HEK293 (cell line): ENCODE data around the gene SPTLC1.

Experiments
- CTCF ChIA-PET: fragments of 350-600 bp; formaldehyde crosslinking; extraction: SDS; loops from one replicate; lab custom pipeline; 2021; ENCODE audit warnings: antibody characterized with exemption; lab: Yijun Ruan, JAX
- POLR2A ChIA-PET: fragments of 300-600 bp; formaldehyde crosslinking; extraction: SDS; loops from one replicate; lab custom pipeline; 2020; ENCODE audit warnings: antibody characterized with exemption, inconsistent platforms; lab: Yijun Ruan, JAX
- H3K27ac ChIP-seq: fragments of 200-500 bp; sonication (Bioruptor generic); 2 replicates; pipeline ENCODE4 v1.5.1; 2014; ENCODE audit warnings: low read depth, low read length, control low read depth, inconsistent platforms; ENCODE audit errors: extremely low read depth
- H3K36me3 ChIP-seq, 2 experiments: fragments of 200-500 bp in 1 of 2; sonication (Bioruptor generic) in 1 of 2; 1 replicate in 1 of 2; 2 replicates in 1 of 2; pipeline ENCODE4 v1.5.1; 2014 to 2017; ENCODE audit warnings: inconsistent platforms in 2 of 2, low read length in 2 of 2; ENCODE audit not compliant: control insufficient read depth in 2 of 2, insufficient read depth in 1 of 2
- H3K4me1 ChIP-seq: fragments of 200-500 bp; sonication (Bioruptor generic); 2 replicates; pipeline ENCODE4 v1.5.1; 2014; ENCODE audit warnings: mild to moderate bottlenecking, low read length, inconsistent platforms; ENCODE audit not compliant: control insufficient read depth, insufficient read depth
- H3K4me3 ChIP-seq: 2 replicates; pipeline ENCODE4 v1.5.1; 2011; ENCODE audit warnings: low read depth, mild to moderate bottlenecking, control low read depth, low read length, moderate library complexity
- H3K9me3 ChIP-seq: fragments of 200-500 bp; sonication (Bioruptor generic); 2 replicates; pipeline ENCODE4 v1.5.1; 2014; ENCODE audit warnings: low read depth, low read length, inconsistent platforms; ENCODE audit not compliant: control insufficient read depth, insufficient read depth
- GLIS1 ChIP-seq: fragments of 450-650 bp; formaldehyde crosslinking; IDR thresholded peaks from 2 replicates; pipeline ENCODE4 v1.5.1; 2016; ENCODE audit warnings: missing biosample characterization, missing genetic modification characterization
- KLF16 ChIP-seq: fragments of 450-650 bp; formaldehyde crosslinking; IDR thresholded peaks from 2 replicates; pipeline ENCODE4 v1.5.1; 2017; ENCODE audit warnings: missing biosample characterization, missing genetic modification characterization
- MEIS1 ChIP-seq: sonication (generic); formaldehyde crosslinking; IDR thresholded peaks from 2 replicates; pipeline ENCODE4 v1.8.1; 2022; ENCODE audit warnings: missing genetic modification reagents, mild to moderate bottlenecking, borderline replicate concordance
- TRIM28 ChIP-seq: IDR thresholded peaks from 2 replicates; pipeline ENCODE4 v1.6.1; 2011; ENCODE audit warnings: low read length, control low read depth, borderline replicate concordance
- ZNF157 ChIP-seq: fragments of 450-650 bp; formaldehyde crosslinking; IDR thresholded peaks from 2 replicates; pipeline ENCODE4 v1.5.1; 2016; ENCODE audit warnings: missing biosample characterization, missing genetic modification characterization
- ZNF175 ChIP-seq: fragments of 450-650 bp; formaldehyde crosslinking; IDR thresholded peaks from 2 replicates; pipeline ENCODE4 v1.5.1; 2016; ENCODE audit warnings: missing biosample characterization, missing genetic modification characterization
- ZNF302 ChIP-seq: fragments of 450-650 bp; formaldehyde crosslinking; IDR thresholded peaks from 2 replicates; pipeline ENCODE4 v1.5.1; 2016; ENCODE audit warnings: missing biosample characterization, missing genetic modification characterization, low read depth
- ZNF354C ChIP-seq: fragments of 450-650 bp; formaldehyde crosslinking; IDR thresholded peaks from 2 replicates; pipeline ENCODE4 v1.5.1; 2016; ENCODE audit warnings: missing biosample characterization, missing genetic modification characterization, low read depth, borderline replicate concordance
- ZNF426 ChIP-seq: fragments of 450-650 bp; formaldehyde crosslinking; IDR thresholded peaks from 2 replicates; pipeline ENCODE4 v1.5.1; 2017; ENCODE audit warnings: missing biosample characterization, missing genetic modification characterization, mild to moderate bottlenecking, inconsistent platforms, moderate library complexity
- ZNF571 ChIP-seq: fragments of 450-650 bp; formaldehyde crosslinking; IDR thresholded peaks from 2 replicates; pipeline ENCODE4 v1.5.0; 2017; ENCODE audit warnings: missing biosample characterization, missing genetic modification characterization
- ZNF830 ChIP-seq: fragments of 450-650 bp; IDR thresholded peaks from 2 replicates; pipeline ENCODE4 v1.5.0; 2018; ENCODE audit warnings: missing biosample characterization, missing genetic modification characterization, low read depth, mild to moderate bottlenecking, moderate library complexity
- TF ChIP-seq, protein P1 (sequence below): fragments of 450-650 bp; formaldehyde crosslinking; IDR thresholded peaks from 2 replicates; pipeline ENCODE4 v1.5.1; 2016; ENCODE audit warnings: missing biosample characterization, missing genetic modification characterization
- TF ChIP-seq, protein P2 (sequence below): fragments of 450-650 bp; formaldehyde crosslinking; IDR thresholded peaks from 2 replicates; pipeline ENCODE4 v1.5.1; 2016; ENCODE audit warnings: missing biosample characterization, missing genetic modification characterization
- TF ChIP-seq, protein P3 (sequence below): fragments of 450-650 bp; formaldehyde crosslinking; IDR thresholded peaks from 2 replicates; pipeline ENCODE4 v1.5.1; 2016; ENCODE audit warnings: missing biosample characterization, missing genetic modification characterization
- TF ChIP-seq, protein P4 (sequence below): fragments of 450-650 bp; IDR thresholded peaks from 2 replicates; pipeline ENCODE4 v1.5.1; 2018; ENCODE audit warnings: missing biosample characterization, mild to moderate bottlenecking, missing genetic modification characterization
- TF ChIP-seq, protein P5 (sequence below): fragments of 450-650 bp; formaldehyde crosslinking; IDR thresholded peaks from 2 replicates; pipeline ENCODE4 v1.5.1; 2016; ENCODE audit warnings: missing biosample characterization, missing genetic modification characterization
- TF ChIP-seq, protein P6 (sequence below): fragments of 450-650 bp; formaldehyde crosslinking; IDR thresholded peaks from 2 replicates; pipeline ENCODE4; 2016; ENCODE audit warnings: missing biosample characterization, missing genetic modification characterization
- TF ChIP-seq, protein P7 (sequence below): fragments of 450-650 bp; formaldehyde crosslinking; IDR thresholded peaks from 2 replicates; pipeline ENCODE4 v1.5.1; 2016; ENCODE audit warnings: missing biosample characterization, missing genetic modification characterization

The SPTLC1 gene

DNA sequence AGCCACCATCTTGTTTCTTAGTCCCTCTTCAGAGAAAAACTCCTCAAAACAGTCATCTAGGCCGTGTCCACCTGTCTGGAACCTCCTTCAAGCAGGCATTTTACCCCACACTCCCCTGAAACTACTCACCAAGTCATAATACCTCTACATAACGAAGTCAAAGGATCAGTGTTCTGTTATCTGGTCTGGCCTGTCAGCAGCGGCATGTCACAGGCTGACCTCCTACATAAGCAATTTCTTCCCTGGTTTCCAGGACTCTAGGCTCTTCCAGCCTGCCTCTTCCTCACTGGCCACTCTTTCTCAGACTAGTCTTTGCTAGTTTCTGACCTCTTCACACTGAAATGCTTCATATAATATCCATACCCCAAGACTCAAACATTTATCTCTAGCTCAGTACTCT is 72.2 kb downstream of the SPTLC1 start:
- Histone ChIP-seq H3K36me3 (peaks cover 0 to 70% of the 10 kb centered on the region in 2 experiments; a peak in 1 of 3 replicates), H3K4me3 (no peak overlapping the region), H3K27ac (no peak overlapping the region), H3K4me1 (no peaks in the 10 kb centered on the region), H3K9me3 (no peaks in the 10 kb centered on the region)
- TF ChIP-seq, protein P1, sequence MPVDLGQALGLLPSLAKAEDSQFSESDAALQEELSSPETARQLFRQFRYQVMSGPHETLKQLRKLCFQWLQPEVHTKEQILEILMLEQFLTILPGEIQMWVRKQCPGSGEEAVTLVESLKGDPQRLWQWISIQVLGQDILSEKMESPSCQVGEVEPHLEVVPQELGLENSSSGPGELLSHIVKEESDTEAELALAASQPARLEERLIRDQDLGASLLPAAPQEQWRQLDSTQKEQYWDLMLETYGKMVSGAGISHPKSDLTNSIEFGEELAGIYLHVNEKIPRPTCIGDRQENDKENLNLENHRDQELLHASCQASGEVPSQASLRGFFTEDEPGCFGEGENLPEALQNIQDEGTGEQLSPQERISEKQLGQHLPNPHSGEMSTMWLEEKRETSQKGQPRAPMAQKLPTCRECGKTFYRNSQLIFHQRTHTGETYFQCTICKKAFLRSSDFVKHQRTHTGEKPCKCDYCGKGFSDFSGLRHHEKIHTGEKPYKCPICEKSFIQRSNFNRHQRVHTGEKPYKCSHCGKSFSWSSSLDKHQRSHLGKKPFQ (tag by site-specific recombination) = no peak
- TF ChIP-seq, protein P2, sequence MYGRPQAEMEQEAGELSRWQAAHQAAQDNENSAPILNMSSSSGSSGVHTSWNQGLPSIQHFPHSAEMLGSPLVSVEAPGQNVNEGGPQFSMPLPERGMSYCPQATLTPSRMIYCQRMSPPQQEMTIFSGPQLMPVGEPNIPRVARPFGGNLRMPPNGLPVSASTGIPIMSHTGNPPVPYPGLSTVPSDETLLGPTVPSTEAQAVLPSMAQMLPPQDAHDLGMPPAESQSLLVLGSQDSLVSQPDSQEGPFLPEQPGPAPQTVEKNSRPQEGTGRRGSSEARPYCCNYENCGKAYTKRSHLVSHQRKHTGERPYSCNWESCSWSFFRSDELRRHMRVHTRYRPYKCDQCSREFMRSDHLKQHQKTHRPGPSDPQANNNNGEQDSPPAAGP = no peak
- TF ChIP-seq, protein P3, sequence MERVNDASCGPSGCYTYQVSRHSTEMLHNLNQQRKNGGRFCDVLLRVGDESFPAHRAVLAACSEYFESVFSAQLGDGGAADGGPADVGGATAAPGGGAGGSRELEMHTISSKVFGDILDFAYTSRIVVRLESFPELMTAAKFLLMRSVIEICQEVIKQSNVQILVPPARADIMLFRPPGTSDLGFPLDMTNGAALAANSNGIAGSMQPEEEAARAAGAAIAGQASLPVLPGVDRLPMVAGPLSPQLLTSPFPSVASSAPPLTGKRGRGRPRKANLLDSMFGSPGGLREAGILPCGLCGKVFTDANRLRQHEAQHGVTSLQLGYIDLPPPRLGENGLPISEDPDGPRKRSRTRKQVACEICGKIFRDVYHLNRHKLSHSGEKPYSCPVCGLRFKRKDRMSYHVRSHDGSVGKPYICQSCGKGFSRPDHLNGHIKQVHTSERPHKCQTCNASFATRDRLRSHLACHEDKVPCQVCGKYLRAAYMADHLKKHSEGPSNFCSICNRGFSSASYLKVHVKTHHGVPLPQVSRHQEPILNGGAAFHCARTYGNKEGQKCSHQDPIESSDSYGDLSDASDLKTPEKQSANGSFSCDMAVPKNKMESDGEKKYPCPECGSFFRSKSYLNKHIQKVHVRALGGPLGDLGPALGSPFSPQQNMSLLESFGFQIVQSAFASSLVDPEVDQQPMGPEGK (tag by site-specific recombination) = no peak
- TF ChIP-seq ZNF426 (tag by site-specific recombination) = no peak
- TF ChIP-seq, protein P4, sequence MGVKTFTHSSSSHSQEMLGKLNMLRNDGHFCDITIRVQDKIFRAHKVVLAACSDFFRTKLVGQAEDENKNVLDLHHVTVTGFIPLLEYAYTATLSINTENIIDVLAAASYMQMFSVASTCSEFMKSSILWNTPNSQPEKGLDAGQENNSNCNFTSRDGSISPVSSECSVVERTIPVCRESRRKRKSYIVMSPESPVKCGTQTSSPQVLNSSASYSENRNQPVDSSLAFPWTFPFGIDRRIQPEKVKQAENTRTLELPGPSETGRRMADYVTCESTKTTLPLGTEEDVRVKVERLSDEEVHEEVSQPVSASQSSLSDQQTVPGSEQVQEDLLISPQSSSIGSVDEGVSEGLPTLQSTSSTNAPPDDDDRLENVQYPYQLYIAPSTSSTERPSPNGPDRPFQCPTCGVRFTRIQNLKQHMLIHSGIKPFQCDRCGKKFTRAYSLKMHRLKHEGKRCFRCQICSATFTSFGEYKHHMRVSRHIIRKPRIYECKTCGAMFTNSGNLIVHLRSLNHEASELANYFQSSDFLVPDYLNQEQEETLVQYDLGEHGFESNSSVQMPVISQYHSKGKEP (tag by site-specific recombination) = no peak
- TF ChIP-seq ZNF571 (tag by site-specific recombination) = no peak
- TF ChIP-seq ZNF830 (tag by site-specific recombination) = no peak
- ChIA-PET POLR2A (no interaction called here), CTCF (no interaction called here)

DNA sequence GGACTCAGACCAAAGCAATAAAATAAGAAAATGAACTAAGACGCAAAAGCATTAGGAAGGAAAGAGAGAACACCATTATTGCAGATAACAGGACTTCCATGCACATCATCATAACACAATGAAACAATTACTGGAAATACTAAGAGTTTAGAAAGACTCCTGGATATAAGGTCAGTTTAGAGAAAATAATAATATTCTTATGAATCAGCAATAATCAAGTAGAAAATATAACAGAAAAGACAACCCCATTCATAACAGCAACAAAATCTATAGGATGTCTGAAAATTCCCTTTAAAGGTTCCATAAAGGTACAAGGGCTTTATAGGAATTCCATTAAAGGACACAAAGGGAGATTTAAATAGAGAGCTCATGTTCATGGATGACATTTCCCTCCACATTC is 73.0 kb downstream of the SPTLC1 start:
- TF ChIP-seq KLF16 (tag by site-specific recombination) (no peak), ZNF157 (no peak), TRIM28 (no peak), ZNF354C (tag by site-specific recombination) (no peak), MEIS1 (CRISPR knock-in tag) (no peak), GLIS1 (tag by site-specific recombination) (no peak), ZNF302 (no peak), ZNF175 (no peak)
- TF ChIP-seq, protein P5, sequence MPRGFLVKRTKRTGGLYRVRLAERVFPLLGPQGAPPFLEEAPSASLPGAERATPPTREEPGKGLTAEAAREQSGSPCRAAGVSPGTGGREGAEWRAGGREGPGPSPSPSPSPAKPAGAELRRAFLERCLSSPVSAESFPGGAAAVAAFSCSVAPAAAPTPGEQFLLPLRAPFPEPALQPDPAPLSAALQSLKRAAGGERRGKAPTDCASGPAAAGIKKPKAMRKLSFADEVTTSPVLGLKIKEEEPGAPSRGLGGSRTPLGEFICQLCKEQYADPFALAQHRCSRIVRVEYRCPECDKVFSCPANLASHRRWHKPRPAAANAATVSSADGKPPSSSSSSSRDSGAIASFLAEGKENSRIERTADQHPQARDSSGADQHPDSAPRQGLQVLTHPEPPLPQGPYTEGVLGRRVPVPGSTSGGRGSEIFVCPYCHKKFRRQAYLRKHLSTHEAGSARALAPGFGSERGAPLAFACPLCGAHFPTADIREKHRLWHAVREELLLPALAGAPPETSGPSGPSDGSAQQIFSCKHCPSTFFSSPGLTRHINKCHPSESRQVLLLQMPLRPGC = no peak
- TF ChIP-seq, protein P6, sequence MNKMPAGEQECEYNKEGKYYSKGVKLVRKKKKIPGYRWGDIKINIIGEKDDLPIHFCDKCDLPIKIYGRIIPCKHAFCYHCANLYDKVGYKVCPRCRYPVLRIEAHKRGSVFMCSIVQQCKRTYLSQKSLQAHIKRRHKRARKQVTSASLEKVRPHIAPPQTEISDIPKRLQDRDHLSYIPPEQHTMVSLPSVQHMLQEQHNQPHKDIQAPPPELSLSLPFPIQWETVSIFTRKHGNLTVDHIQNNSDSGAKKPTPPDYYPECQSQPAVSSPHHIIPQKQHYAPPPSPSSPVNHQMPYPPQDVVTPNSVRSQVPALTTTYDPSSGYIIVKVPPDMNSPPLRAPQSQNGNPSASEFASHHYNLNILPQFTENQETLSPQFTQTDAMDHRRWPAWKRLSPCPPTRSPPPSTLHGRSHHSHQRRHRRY (tag by site-specific recombination) = no peak
- TF ChIP-seq, protein P7, sequence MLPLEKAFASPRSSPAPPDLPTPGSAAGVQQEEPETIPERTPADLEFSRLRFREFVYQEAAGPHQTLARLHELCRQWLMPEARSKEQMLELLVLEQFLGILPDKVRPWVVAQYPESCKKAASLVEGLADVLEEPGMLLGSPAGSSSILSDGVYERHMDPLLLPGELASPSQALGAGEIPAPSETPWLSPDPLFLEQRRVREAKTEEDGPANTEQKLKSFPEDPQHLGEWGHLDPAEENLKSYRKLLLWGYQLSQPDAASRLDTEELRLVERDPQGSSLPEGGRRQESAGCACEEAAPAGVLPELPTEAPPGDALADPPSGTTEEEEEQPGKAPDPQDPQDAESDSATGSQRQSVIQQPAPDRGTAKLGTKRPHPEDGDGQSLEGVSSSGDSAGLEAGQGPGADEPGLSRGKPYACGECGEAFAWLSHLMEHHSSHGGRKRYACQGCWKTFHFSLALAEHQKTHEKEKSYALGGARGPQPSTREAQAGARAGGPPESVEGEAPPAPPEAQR (tag by site-specific recombination) = no peak
- H3K9me3 ChIP-seq = no peaks in the 10 kb centered on the region
- peaks cover 0 to 73% of the 10 kb centered on the region in 2 experiments; a peak in 1 of 3 replicates for H3K36me3 ChIP-seq
- CTCF ChIA-PET = interaction anchor here (0.7 kb wide), 1 partner anchor 432 kb away, joined by 3 read pairs; no protein-coding TSS in a partner anchor
- no peak overlapping the region for H3K4me3 ChIP-seq
- no peaks in the 10 kb centered on the region for H3K4me1 ChIP-seq
- no peak overlapping the region for H3K27ac ChIP-seq
- POLR2A ChIA-PET = no interaction called here
